Measurements from ENCODE around the gene CLIP2.
"Not testable (repeated sequence)": the region's sequence is repeated elsewhere in the genome, so short reads cannot be mapped to it uniquely, and the experiment has no call there.

- not testable (repeated sequence) for TF ChIP-seq POLR2AphosphoS5 (IDR thresholded peaks at IDR 0.05; ENCODE audit: low read depth, low read length); PAX5 (IDR thresholded peaks at IDR 0.05; ENCODE audit: insufficient read depth, low read length, severe bottlenecking); TAF1 (IDR thresholded peaks at IDR 0.05; ENCODE audit: low read depth, low read length); SPI1 (IDR thresholded peaks at IDR 0.05; ENCODE audit: low read depth, low read length); POLR2A (IDR thresholded peaks at IDR 0.05; ENCODE audit: low read depth, low read length)
Measured at GRCh38 chr7:74440143-74440542, 150.9 kb downstream of the CLIP2 start.

Measured in GM12891 (cell line).